Measurements from ENCODE around the gene TBC1D1.

TBC1D1 gene

GRCh38 chr4:38001927-38002326 is 111.0 kb downstream of the TBC1D1 start:
- TF ChIP-seq, protein P1, sequence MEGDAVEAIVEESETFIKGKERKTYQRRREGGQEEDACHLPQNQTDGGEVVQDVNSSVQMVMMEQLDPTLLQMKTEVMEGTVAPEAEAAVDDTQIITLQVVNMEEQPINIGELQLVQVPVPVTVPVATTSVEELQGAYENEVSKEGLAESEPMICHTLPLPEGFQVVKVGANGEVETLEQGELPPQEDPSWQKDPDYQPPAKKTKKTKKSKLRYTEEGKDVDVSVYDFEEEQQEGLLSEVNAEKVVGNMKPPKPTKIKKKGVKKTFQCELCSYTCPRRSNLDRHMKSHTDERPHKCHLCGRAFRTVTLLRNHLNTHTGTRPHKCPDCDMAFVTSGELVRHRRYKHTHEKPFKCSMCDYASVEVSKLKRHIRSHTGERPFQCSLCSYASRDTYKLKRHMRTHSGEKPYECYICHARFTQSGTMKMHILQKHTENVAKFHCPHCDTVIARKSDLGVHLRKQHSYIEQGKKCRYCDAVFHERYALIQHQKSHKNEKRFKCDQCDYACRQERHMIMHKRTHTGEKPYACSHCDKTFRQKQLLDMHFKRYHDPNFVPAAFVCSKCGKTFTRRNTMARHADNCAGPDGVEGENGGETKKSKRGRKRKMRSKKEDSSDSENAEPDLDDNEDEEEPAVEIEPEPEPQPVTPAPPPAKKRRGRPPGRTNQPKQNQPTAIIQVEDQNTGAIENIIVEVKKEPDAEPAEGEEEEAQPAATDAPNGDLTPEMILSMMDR (IDR thresholded peaks at IDR 0.05; ENCODE audit: extremely low read depth, insufficient read depth, missing control alignments): no peak
- in situ Hi-C loops (cut with MboI; ENCODE audit: low pct_unique_long_range_greater_than_20kb, low sequenced_read_pairs, unreplicated experiment): no loop called here
- DNase-seq (ENCODE audit: low spot score): no peak

- in situ Hi-C loops (cut with MboI; ENCODE audit: low pct_unique_long_range_greater_than_20kb, low sequenced_read_pairs, unreplicated experiment): no loop called here
- no peak for DNase-seq (ENCODE audit: low spot score)
- TF ChIP-seq, protein P1 (IDR thresholded peaks at IDR 0.05; ENCODE audit: extremely low read depth, insufficient read depth, missing control alignments): no peak
Observed at GRCh38 chr4:38002451-38003071, 111.7 kb downstream of the TBC1D1 start.

GRCh38 chr4:38003102-38003501 is 112.2 kb downstream of the TBC1D1 start:
- no peak for DNase-seq (ENCODE audit: low spot score)
- TF ChIP-seq, protein P1 (IDR thresholded peaks at IDR 0.05; ENCODE audit: extremely low read depth, insufficient read depth, missing control alignments): no peak
- in situ Hi-C loops (cut with MboI; ENCODE audit: low pct_unique_long_range_greater_than_20kb, low sequenced_read_pairs, unreplicated experiment): no loop called here

DNA sequence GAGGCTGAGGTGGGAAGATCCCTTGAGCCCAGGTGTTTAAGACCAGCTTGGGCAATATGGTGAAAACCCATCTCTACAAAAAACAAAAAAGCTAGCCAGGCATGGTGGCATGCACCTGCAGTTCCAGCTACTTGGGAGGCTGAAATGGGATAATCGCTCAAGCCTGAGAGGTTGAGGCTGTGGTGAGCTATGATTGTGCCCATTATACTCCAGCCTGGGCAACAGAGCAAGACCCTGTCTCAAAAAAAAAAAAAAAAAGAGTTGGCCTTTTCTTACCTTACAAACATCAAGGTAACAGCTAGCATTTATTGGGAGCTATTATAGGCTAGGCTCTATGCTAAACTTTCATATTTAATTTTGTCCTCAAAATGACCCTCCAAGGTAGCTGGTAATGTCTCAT is 112.7 kb downstream of the TBC1D1 start:
- DNase-seq (ENCODE audit: low spot score): no peak
- TF ChIP-seq, protein P1 (IDR thresholded peaks at IDR 0.05; ENCODE audit: extremely low read depth, insufficient read depth, missing control alignments): no peak
- in situ Hi-C loops (cut with MboI; ENCODE audit: low pct_unique_long_range_greater_than_20kb, low sequenced_read_pairs, unreplicated experiment): no loop called here

DNA sequence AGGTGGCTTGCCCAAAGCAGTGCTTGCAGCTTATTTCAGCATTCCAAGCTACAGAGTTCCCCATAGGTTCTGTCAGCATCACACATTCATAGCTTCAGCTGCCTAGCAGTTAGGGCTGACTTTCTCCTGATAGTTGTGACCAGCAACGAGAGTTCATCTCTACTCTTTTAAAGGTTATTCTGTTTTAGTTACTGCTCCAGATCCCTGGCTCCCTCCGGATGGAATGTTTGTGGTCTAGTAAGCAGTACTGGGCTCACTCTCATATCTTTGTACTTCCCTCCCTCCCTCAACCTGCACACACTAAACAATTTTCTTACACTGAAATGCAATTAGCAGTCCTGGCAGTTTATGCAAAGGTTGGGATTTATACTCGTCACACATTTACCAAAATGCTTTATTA is 113.2 kb downstream of the TBC1D1 start:
- DNase-seq (ENCODE audit: low spot score): no peak
- TF ChIP-seq, protein P1 (IDR thresholded peaks at IDR 0.05; ENCODE audit: extremely low read depth, insufficient read depth, missing control alignments): no peak
- in situ Hi-C loops (cut with MboI; ENCODE audit: low pct_unique_long_range_greater_than_20kb, low sequenced_read_pairs, unreplicated experiment): no loop called here

- DNase-seq (ENCODE audit: low spot score): no peak
- in situ Hi-C loops (cut with MboI; ENCODE audit: low pct_unique_long_range_greater_than_20kb, low sequenced_read_pairs, unreplicated experiment): no loop called here
- TF ChIP-seq, protein P1 (IDR thresholded peaks at IDR 0.05; ENCODE audit: extremely low read depth, insufficient read depth, missing control alignments): no peak
Observed at GRCh38 chr4:38004887-38005286, 114.0 kb downstream of the TBC1D1 start.

Measured in GM13977 (cell line).